H7 (cell line): ENCODE results near the gene F8A3. TPM values are rescaled to one million over a fixed set of nuclear protein-coding genes. Genes with fewer than 3 reads are reported as not detected.

Experiments
- total RNA-seq: library from RNA; depleted of rRNA; stranded (reverse); fragments of >200 nt; shearing (Covaris generic); gene quantifications from 2 replicates; pipeline ENCODE4 v1.2.3, GENCODE V29; 2014; rRNA removed

Gene F8A3
- total RNA-seq, 1 experiment from 2014 or later, result 0.10 TPM

Other genes starting within 250 kb of the F8A3 start
- gene VBP1, start 242.2 kb downstream of the F8A3 start, total RNA-seq, result 73.6 and 89.6 TPM in 2 replicates
- gene RAB39B, start 194.1 kb downstream of the F8A3 start, total RNA-seq, result 3.6 and 4.4 TPM in 2 replicates
- 0.59 and 1.1 TPM in 2 replicates for gene CLIC2, start 124.0 kb downstream of the F8A3 start, total RNA-seq
- not detected in 2 replicates for gene F8A2, start 76.5 kb downstream of the F8A3 start, total RNA-seq
- gene SPRY3, start 154.0 kb upstream of the F8A3 start, total RNA-seq, result 0.52 and 1.4 TPM in 2 replicates
- gene TMLHE, start 154.3 kb upstream of the F8A3 start, total RNA-seq, result 11.1 and 11.5 TPM in 2 replicates